HepG2 (cell line): ENCODE measurements around the gene TAS1R3. TPM values are rescaled to one million over a fixed set of nuclear protein-coding genes. Genes with fewer than 3 reads are reported as not detected.

Experiments
- FLYWCH1 ChIP-seq: sonication (generic); formaldehyde crosslinking; IDR thresholded peaks from 2 replicates; pipeline ENCODE4 v1.8.1; 2023; ENCODE audit warnings: mild to moderate bottlenecking, missing genetic modification reagents
- HMG20B ChIP-seq: conservative IDR thresholded peaks from 2 replicates; pipeline ENCODE4 v1.6.1; 2016; ENCODE audit warnings: missing genetic modification reagents, missing compliant biosample characterization
- MLX ChIP-seq: IDR thresholded peaks from 2 replicates; pipeline ENCODE4 v1.6.1; 2016
- PAX8 ChIP-seq: sonication (generic); formaldehyde crosslinking; IDR thresholded peaks from 2 replicates; pipeline ENCODE4 v1.8.0; 2022; ENCODE audit warnings: mild to moderate bottlenecking, missing genetic modification reagents, borderline replicate concordance
- REXO4 ChIP-seq: sonication (generic); formaldehyde crosslinking; IDR thresholded peaks from 2 replicates; pipeline ENCODE4 v1.8.0; 2022; ENCODE audit warnings: missing genetic modification reagents, mild to moderate bottlenecking, borderline replicate concordance
- RFXAP ChIP-seq: sonication (generic); formaldehyde crosslinking; IDR thresholded peaks from 2 replicates; pipeline ENCODE4 v1.4.0; 2020; ENCODE audit warnings: missing genetic modification reagents, borderline replicate concordance
- SALL2 ChIP-seq: sonication (generic); formaldehyde crosslinking; IDR thresholded peaks from 2 replicates; pipeline ENCODE4 v1.8.1; 2023; ENCODE audit warnings: mild to moderate bottlenecking, missing genetic modification reagents, inconsistent platforms
- TCF12 ChIP-seq, 2 experiments: fragments of 450-650 bp in 1 of 2; sonication (generic) in 1 of 2; formaldehyde crosslinking in 1 of 2; IDR thresholded peaks; 2 replicates each; pipeline versions ENCODE4 v1.6.1 to v1.8.0; 2017 to 2022; ENCODE audit warnings: antibody characterized with exemption in 1 of 2, mild to moderate bottlenecking in 1 of 2, missing genetic modification reagents in 1 of 2, moderate library complexity in 1 of 2
- TSC22D2 ChIP-seq: sonication (generic); formaldehyde crosslinking; IDR thresholded peaks from 2 replicates; pipeline ENCODE4 v1.5.1; 2020; ENCODE audit warnings: missing genetic modification reagents, mild to moderate bottlenecking, borderline replicate concordance
- ZFP36 ChIP-seq: fragments of 150-350 bp; IDR thresholded peaks from 2 replicates; pipeline ENCODE4 v1.6.1; 2018; ENCODE audit warnings: borderline replicate concordance, low read length, low read depth; ENCODE audit not compliant: partially characterized antibody
- ZMYM2 ChIP-seq: sonication (generic); formaldehyde crosslinking; IDR thresholded peaks from 2 replicates; pipeline ENCODE4 v1.8.0; 2022; ENCODE audit warnings: mild to moderate bottlenecking, missing genetic modification reagents
- ZNF12 ChIP-seq: sonication (generic); formaldehyde crosslinking; IDR thresholded peaks from 2 replicates; pipeline ENCODE4 v1.5.0; 2020; ENCODE audit warnings: missing genetic modification reagents
- ZNF33A ChIP-seq: sonication (generic); formaldehyde crosslinking; IDR thresholded peaks from 2 replicates; pipeline ENCODE4 v1.5.1; 2020; ENCODE audit warnings: missing genetic modification reagents, mild to moderate bottlenecking, moderate library complexity, borderline replicate concordance
- ZNF34 ChIP-seq: sonication (generic); formaldehyde crosslinking; IDR thresholded peaks from 2 replicates; pipeline ENCODE4 v1.4.0; 2020; ENCODE audit warnings: mild to moderate bottlenecking, missing genetic modification reagents, borderline replicate concordance
- ZNF430 ChIP-seq: sonication (generic); formaldehyde crosslinking; IDR thresholded peaks from 2 replicates; pipeline ENCODE4 v1.9.0; 2021; ENCODE audit warnings: mild to moderate bottlenecking, missing genetic modification reagents
- ZNF431 ChIP-seq: sonication (generic); formaldehyde crosslinking; IDR thresholded peaks from 2 replicates; pipeline ENCODE4 v1.9.0; 2022; ENCODE audit warnings: missing genetic modification reagents, low read depth, mild to moderate bottlenecking, borderline replicate concordance
- ZNF580 ChIP-seq: IDR thresholded peaks from 2 replicates; pipeline ENCODE4 v1.6.1; 2016; ENCODE audit warnings: low read depth, borderline replicate concordance
- ZNF598 ChIP-seq: sonication (generic); formaldehyde crosslinking; IDR thresholded peaks from 2 replicates; pipeline ENCODE4 v1.5.1; 2020; ENCODE audit warnings: mild to moderate bottlenecking, missing genetic modification reagents, borderline replicate concordance
- ZNF670 ChIP-seq: sonication (generic); formaldehyde crosslinking; IDR thresholded peaks from 2 replicates; pipeline ENCODE4 v1.8.0; 2022; ENCODE audit warnings: mild to moderate bottlenecking, missing genetic modification reagents, borderline replicate concordance
- ZNF691 ChIP-seq: sonication (generic); formaldehyde crosslinking; IDR thresholded peaks from 2 replicates; pipeline ENCODE4 v1.4.0; 2020; ENCODE audit warnings: missing genetic modification reagents, low read depth, mild to moderate bottlenecking, borderline replicate concordance
- ZNF747 ChIP-seq: sonication (generic); formaldehyde crosslinking; IDR thresholded peaks from 2 replicates; pipeline ENCODE4 v1.8.1; 2023; ENCODE audit warnings: missing genetic modification reagents, mild to moderate bottlenecking, borderline replicate concordance
- ZNF749 ChIP-seq: sonication (generic); formaldehyde crosslinking; IDR thresholded peaks from 2 replicates; pipeline ENCODE4 v1.8.0; 2022; ENCODE audit warnings: mild to moderate bottlenecking, missing genetic modification reagents, moderate library complexity, borderline replicate concordance
- polyA plus RNA-seq, 8 experiments: library from polyadenylated mRNA; depleted of rRNA in 3 of 8; stranded (reverse) in 7 of 8; unstranded in 1 of 8; fragments of >200 nt; fragmentation: Illumina TruSeq in 4 of 8; extraction: Trizol in 4 of 8; gene quantifications; 2 replicates each; pipeline versions ENCODE4 v1.2.1 to v1.2.3, GENCODE V29; 2011 to 2016; ENCODE audit warnings: low read depth in 4 of 8, missing spikeins in 1 of 8, mixed read lengths in 1 of 8; ENCODE audit not compliant: insufficient read depth in 1 of 8
- total RNA-seq, 5 experiments: library from RNA; depleted of rRNA; stranded (reverse); fragments of >200 nt; fragmentation: Illumina TruSeq; extraction: Trizol; gene quantifications; 2 replicates each; pipeline ENCODE4 v1.2.3, GENCODE V29; 2016; ENCODE audit warnings: low read depth in 1 of 5
- TF ChIP-seq, protein P1 (sequence below): sonication (generic); formaldehyde crosslinking; IDR thresholded peaks from 2 replicates; pipeline ENCODE4 v1.4.0; 2020; ENCODE audit warnings: mild to moderate bottlenecking, missing genetic modification reagents

Gene TAS1R3
- total and polyA plus RNA-seq, 2 of the 13 experiments (the other 11 are each of a cell fraction or from before 2014, with no cell fraction given): 0.13 to 0.15 TPM

GRCh38 chr1:1348420-1349255, 17.6 kb downstream of the TAS1R3 start (continued):
- TF ChIP-seq ZNF691 (CRISPR knock-in tag) (no peak), ZMYM2 (CRISPR knock-in tag) (no peak), RFXAP (no peak), TSC22D2 (CRISPR knock-in tag) (no peak), ZNF670 (CRISPR knock-in tag) (no peak), TCF12 (IDR thresholded peaks at IDR 0.05) (no peak), TCF12 (CRISPR knock-in tag; IDR thresholded peaks at IDR 0.05) (no peak), HMG20B (no peak), MLX (CRISPR knock-in tag) (no peak), ZNF431 (CRISPR knock-in tag) (no peak), FLYWCH1 (CRISPR knock-in tag) (no peak), REXO4 (CRISPR knock-in tag) (no peak), ZNF33A (CRISPR knock-in tag) (no peak), ZNF747 (CRISPR knock-in tag) (no peak), ZNF34 (no peak), ZNF749 (CRISPR knock-in tag) (no peak), ZNF580 (no peak), ZNF430 (CRISPR knock-in tag) (no peak), PAX8 (no peak), ZFP36 (no peak), ZNF598 (CRISPR knock-in tag) (no peak), SALL2 (CRISPR knock-in tag) (no peak), ZNF12 (CRISPR knock-in tag) (no peak)
- TF ChIP-seq, protein P1, sequence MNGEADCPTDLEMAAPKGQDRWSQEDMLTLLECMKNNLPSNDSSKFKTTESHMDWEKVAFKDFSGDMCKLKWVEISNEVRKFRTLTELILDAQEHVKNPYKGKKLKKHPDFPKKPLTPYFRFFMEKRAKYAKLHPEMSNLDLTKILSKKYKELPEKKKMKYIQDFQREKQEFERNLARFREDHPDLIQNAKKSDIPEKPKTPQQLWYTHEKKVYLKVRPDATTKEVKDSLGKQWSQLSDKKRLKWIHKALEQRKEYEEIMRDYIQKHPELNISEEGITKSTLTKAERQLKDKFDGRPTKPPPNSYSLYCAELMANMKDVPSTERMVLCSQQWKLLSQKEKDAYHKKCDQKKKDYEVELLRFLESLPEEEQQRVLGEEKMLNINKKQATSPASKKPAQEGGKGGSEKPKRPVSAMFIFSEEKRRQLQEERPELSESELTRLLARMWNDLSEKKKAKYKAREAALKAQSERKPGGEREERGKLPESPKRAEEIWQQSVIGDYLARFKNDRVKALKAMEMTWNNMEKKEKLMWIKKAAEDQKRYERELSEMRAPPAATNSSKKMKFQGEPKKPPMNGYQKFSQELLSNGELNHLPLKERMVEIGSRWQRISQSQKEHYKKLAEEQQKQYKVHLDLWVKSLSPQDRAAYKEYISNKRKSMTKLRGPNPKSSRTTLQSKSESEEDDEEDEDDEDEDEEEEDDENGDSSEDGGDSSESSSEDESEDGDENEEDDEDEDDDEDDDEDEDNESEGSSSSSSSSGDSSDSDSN (CRISPR knock-in tag): no peak; the same call in 1 of the 2 replicates
